ENCODE results near the gene ANKFY1. TPM values are rescaled to one million over a fixed set of nuclear protein-coding genes. Genes with fewer than 3 reads are reported as not detected.

The ANKFY1 gene
- total RNA-seq, 2 experiments from 2014 or later = 29.4 to 31.4 TPM

GRCh38 chr17:4162775-4163466 is 100.9 kb downstream of the ANKFY1 start:
- Mint-ChIP-seq H3K9me3 (no peaks in the 10 kb centered on the region), H3K27me3 (no peaks in the 10 kb centered on the region), H3K4me1 (no peaks in the 10 kb centered on the region), H3K4me3 (no peak overlapping the region), H3K36me3 (peaks cover 9% of the 10 kb centered on the region), H3K27ac (no peak overlapping the region)
- DNase-seq = no peak

GRCh38 chr17:4162321-4162720 is 101.5 kb downstream of the ANKFY1 start:
- no peaks in the 10 kb centered on the region for H3K27me3 Mint-ChIP-seq
- H3K4me1 Mint-ChIP-seq = no peaks in the 10 kb centered on the region
- no peak overlapping the region for H3K27ac Mint-ChIP-seq
- H3K4me3 Mint-ChIP-seq = no peak overlapping the region
- no peak for DNase-seq
- peaks cover 7% of the 10 kb centered on the region for H3K36me3 Mint-ChIP-seq
- H3K9me3 Mint-ChIP-seq = no peaks in the 10 kb centered on the region

GRCh38 chr17:4161967-4162305 is 101.8 kb downstream of the ANKFY1 start:
- Mint-ChIP-seq H3K9me3 (no peaks in the 10 kb centered on the region), H3K4me3 (no peak overlapping the region), H3K4me1 (no peaks in the 10 kb centered on the region), H3K27ac (no peak overlapping the region), H3K36me3 (peaks cover 5% of the 10 kb centered on the region), H3K27me3 (no peaks in the 10 kb centered on the region)
- DNase-seq = no peak

- no peaks in the 10 kb centered on the region for H3K4me1 Mint-ChIP-seq
- H3K9me3 Mint-ChIP-seq = no peaks in the 10 kb centered on the region
- no peak overlapping the region for H3K4me3 Mint-ChIP-seq
- peak overlapping the region; percentile 11 for H3K27ac Mint-ChIP-seq
- no peaks in the 10 kb centered on the region for H3K27me3 Mint-ChIP-seq
- no peak for DNase-seq
- H3K36me3 Mint-ChIP-seq = peaks cover 5% of the 10 kb centered on the region
These were observed 102.4 kb downstream of the ANKFY1 start for GRCh38 chr17:4161192-4161966.

GRCh38 chr17:4160294-4160859 is 103.4 kb downstream of the ANKFY1 start:
- H3K4me3 Mint-ChIP-seq = no peak overlapping the region

GRCh38 chr17:4159761-4160160 is 104.0 kb downstream of the ANKFY1 start:
- H3K9me3 Mint-ChIP-seq = no peaks in the 10 kb centered on the region
- H3K4me3 Mint-ChIP-seq = no peak overlapping the region
- no peak overlapping the region for H3K27ac Mint-ChIP-seq

More at GRCh38 chr17:4160294-4160859, 103.4 kb downstream of the ANKFY1 start:
- Mint-ChIP-seq H3K36me3 (peaks cover 5% of the 10 kb centered on the region), H3K4me1 (no peaks in the 10 kb centered on the region), H3K9me3 (no peaks in the 10 kb centered on the region), H3K27ac (no peak overlapping the region), H3K27me3 (no peaks in the 10 kb centered on the region)
- DNase-seq = no peak

GRCh38 chr17:4157618-4158333 is 106.0 kb downstream of the ANKFY1 start:
- no peak for DNase-seq
- Mint-ChIP-seq H3K27me3 (no peaks in the 10 kb centered on the region), H3K4me1 (no peaks in the 10 kb centered on the region), H3K9me3 (no peaks in the 10 kb centered on the region), H3K36me3 (peaks cover 5% of the 10 kb centered on the region), H3K4me3 (no peak overlapping the region), H3K27ac (no peak overlapping the region)

More at GRCh38 chr17:4159761-4160160, 104.0 kb downstream of the ANKFY1 start:
- Mint-ChIP-seq H3K27me3 (no peaks in the 10 kb centered on the region), H3K36me3 (peaks cover 5% of the 10 kb centered on the region), H3K4me1 (no peaks in the 10 kb centered on the region)
- no peak for DNase-seq

GRCh38 chr17:4156750-4157381 is 106.9 kb downstream of the ANKFY1 start:
- no peak overlapping the region for H3K27ac Mint-ChIP-seq
- DNase-seq = no peak
- H3K36me3 Mint-ChIP-seq = peaks cover 5% of the 10 kb centered on the region
- H3K27me3 Mint-ChIP-seq = no peaks in the 10 kb centered on the region
- no peak overlapping the region for H3K4me3 Mint-ChIP-seq
- H3K9me3 Mint-ChIP-seq = no peaks in the 10 kb centered on the region
- no peaks in the 10 kb centered on the region for H3K4me1 Mint-ChIP-seq

GRCh38 chr17:4155980-4156620 is 107.7 kb downstream of the ANKFY1 start:
- Mint-ChIP-seq H3K27me3 (no peaks in the 10 kb centered on the region), H3K36me3 (peaks cover 6% of the 10 kb centered on the region), H3K4me1 (no peaks in the 10 kb centered on the region), H3K27ac (no peak overlapping the region), H3K9me3 (no peaks in the 10 kb centered on the region), H3K4me3 (no peak overlapping the region)
- DNase-seq = no peak

- Mint-ChIP-seq H3K4me1 (no peaks in the 10 kb centered on the region), H3K36me3 (peaks cover 5% of the 10 kb centered on the region)
These were observed 109.6 kb downstream of the ANKFY1 start for GRCh38 chr17:4154201-4154600.

GRCh38 chr17:4152471-4152870 is 111.3 kb downstream of the ANKFY1 start:
- DNase-seq = no peak
- H3K27me3 Mint-ChIP-seq = no peaks in the 10 kb centered on the region
- peaks cover 4% of the 10 kb centered on the region for H3K36me3 Mint-ChIP-seq
- no peaks in the 10 kb centered on the region for H3K9me3 Mint-ChIP-seq
- H3K27ac Mint-ChIP-seq = no peak overlapping the region
- H3K4me1 Mint-ChIP-seq = no peaks in the 10 kb centered on the region
- H3K4me3 Mint-ChIP-seq = no peak overlapping the region

More at GRCh38 chr17:4154201-4154600, 109.6 kb downstream of the ANKFY1 start:
- Mint-ChIP-seq H3K9me3 (no peaks in the 10 kb centered on the region), H3K4me3 (no peak overlapping the region), H3K27me3 (no peaks in the 10 kb centered on the region), H3K27ac (no peak overlapping the region)
- DNase-seq = no peak

GRCh38 chr17:4150096-4150495 is 113.7 kb downstream of the ANKFY1 start:
- H3K4me1 Mint-ChIP-seq = peaks cover 6% of the 10 kb centered on the region
- DNase-seq = no peak
- no peak overlapping the region for H3K4me3 Mint-ChIP-seq
- H3K9me3 Mint-ChIP-seq = no peaks in the 10 kb centered on the region
- H3K27me3 Mint-ChIP-seq = no peaks in the 10 kb centered on the region
- peaks cover 4% of the 10 kb centered on the region for H3K36me3 Mint-ChIP-seq
- H3K27ac Mint-ChIP-seq = no peak overlapping the region

- peaks cover 12% of the 10 kb centered on the region for H3K4me1 Mint-ChIP-seq
- no peak overlapping the region for H3K4me3 Mint-ChIP-seq
- H3K36me3 Mint-ChIP-seq = peaks cover 4% of the 10 kb centered on the region
- DNase-seq = no peak
- no peaks in the 10 kb centered on the region for H3K27me3 Mint-ChIP-seq
- H3K9me3 Mint-ChIP-seq = no peaks in the 10 kb centered on the region
- no peak overlapping the region for H3K27ac Mint-ChIP-seq
These were observed 115.0 kb downstream of the ANKFY1 start for GRCh38 chr17:4148611-4149308.
